WTC11 (cell line): Measurements from ENCODE around the gene ISG20. TPM values are rescaled to one million over a fixed set of nuclear protein-coding genes. Genes with fewer than 3 reads are reported as not detected.

ENCODE experiments used
- ATAC-seq: fragments of 200-7000 bp; cut with Tn5 transposase; 2 replicates; pipeline ENCODE4 v1.10.0; 2021; ENCODE audit warnings: mild to moderate bottlenecking, moderate library complexity
- CTCF ChIA-PET: fragments of 300-600 bp; sonication (Branson Sonifier 250); formaldehyde crosslinking; loops from one replicate; lab custom pipeline; 2021; ENCODE audit warnings: antibody characterized with exemption; lab: Charles Lee
- POLR2A ChIA-PET: fragments of 350-600 bp; sonication (Branson Sonifier 250); formaldehyde crosslinking; loops from one replicate; lab custom pipeline; 2021; ENCODE audit warnings: antibody characterized with exemption; lab: Charles Lee
- DNase-seq: peaks from one replicate; pipeline ENCODE4 v3.0.0; 2021; ENCODE audit warnings: low spot score
- H3K27ac Mint-ChIP-seq: 2 replicates; pipeline ENCODE4 v1.8.0; 2021; ENCODE audit warnings: mixed read lengths
- H3K27me3 Mint-ChIP-seq: 2 replicates; pipeline ENCODE4 v1.8.0; 2021; ENCODE audit warnings: low read depth, mild to moderate bottlenecking, moderate library complexity, mixed read lengths
- H3K36me3 Mint-ChIP-seq: 2 replicates; pipeline ENCODE4 v1.8.0; 2021; ENCODE audit warnings: mixed read lengths
- H3K4me1 Mint-ChIP-seq: 2 replicates; pipeline ENCODE4 v1.8.0; 2022; ENCODE audit warnings: mixed read lengths
- H3K4me3 Mint-ChIP-seq: 2 replicates; pipeline ENCODE4 v1.8.0; 2021; ENCODE audit warnings: mild to moderate bottlenecking, moderate library complexity, mixed read lengths
- H3K9me3 Mint-ChIP-seq: 2 replicates; pipeline ENCODE4 v1.8.0; 2021; ENCODE audit warnings: mixed read lengths
- GTF2I ChIP-seq: fragments of 250-450 bp; sonication (Bioruptor Pico); conservative IDR thresholded peaks from 2 replicates; pipeline ENCODE4 v1.4.0; 2021; ENCODE audit warnings: mild to moderate bottlenecking
- HMGA2 ChIP-seq: fragments of 250-450 bp; sonication (Bioruptor Pico); IDR thresholded peaks from 2 replicates; pipeline ENCODE4 v1.4.0; 2021; ENCODE audit warnings: mild to moderate bottlenecking, moderate library complexity
- JAZF1 ChIP-seq: fragments of 250-450 bp; sonication (Bioruptor Pico); IDR thresholded peaks from 2 replicates; pipeline ENCODE4 v1.9.0; 2021; ENCODE audit warnings: moderate library complexity, mild to moderate bottlenecking, inconsistent platforms
- JUN ChIP-seq: sonication (generic); formaldehyde crosslinking; IDR thresholded peaks from 2 replicates; pipeline ENCODE4 v1.8.0; 2023; ENCODE audit warnings: mild to moderate bottlenecking, missing genetic modification reagents
- NFATC4 ChIP-seq: fragments of 250-450 bp; sonication (Bioruptor Pico); IDR thresholded peaks from 2 replicates; pipeline ENCODE4 v1.9.0; 2021; ENCODE audit warnings: mild to moderate bottlenecking
- NR3C1 ChIP-seq: sonication (generic); formaldehyde crosslinking; conservative IDR thresholded peaks from 2 replicates; pipeline ENCODE4 v1.8.1; 2023; ENCODE audit warnings: low read depth, mild to moderate bottlenecking, missing genetic modification reagents
- RELA ChIP-seq: sonication (generic); formaldehyde crosslinking; IDR thresholded peaks from 2 replicates; pipeline ENCODE4 v1.8.1; 2022; ENCODE audit warnings: missing genetic modification reagents, mild to moderate bottlenecking, borderline replicate concordance
- SOX15 ChIP-seq: fragments of 250-450 bp; sonication (Bioruptor Pico); IDR thresholded peaks from 2 replicates; pipeline ENCODE4 v1.9.0; 2021; ENCODE audit warnings: mild to moderate bottlenecking
- total RNA-seq: library from RNA; stranded (reverse); gene quantifications from 3 replicates; pipeline ENCODE4 v1.2.3, GENCODE V29; 2021
- TF ChIP-seq, protein P1 (sequence below): fragments of 250-450 bp; sonication (Bioruptor Pico); conservative IDR thresholded peaks from 2 replicates; pipeline ENCODE4 v1.9.0; 2021; ENCODE audit warnings: mild to moderate bottlenecking
- TF ChIP-seq, protein P2 (sequence below): sonication (generic); formaldehyde crosslinking; IDR thresholded peaks from 2 replicates; pipeline ENCODE4 v1.8.1; 2023; ENCODE audit warnings: mild to moderate bottlenecking, missing genetic modification reagents, moderate library complexity
- TF ChIP-seq, protein P3 (sequence below): sonication (generic); formaldehyde crosslinking; IDR thresholded peaks from 2 replicates; pipeline ENCODE4 v1.8.0; 2023; ENCODE audit warnings: missing genetic modification reagents, mild to moderate bottlenecking, borderline replicate concordance
- TF ChIP-seq, protein P4 (sequence below): sonication (generic); formaldehyde crosslinking; IDR thresholded peaks from 2 replicates; pipeline ENCODE4 v1.8.0; 2022; ENCODE audit warnings: mild to moderate bottlenecking, missing genetic modification reagents
- TF ChIP-seq, protein P5 (sequence below): sonication (generic); formaldehyde crosslinking; IDR thresholded peaks from 2 replicates; pipeline ENCODE4 v1.8.1; 2023; ENCODE audit warnings: mild to moderate bottlenecking, moderate library complexity, missing genetic modification reagents

The ISG20 gene
- total RNA-seq, 1 experiment from 2014 or later = 5.6 TPM

DNA sequence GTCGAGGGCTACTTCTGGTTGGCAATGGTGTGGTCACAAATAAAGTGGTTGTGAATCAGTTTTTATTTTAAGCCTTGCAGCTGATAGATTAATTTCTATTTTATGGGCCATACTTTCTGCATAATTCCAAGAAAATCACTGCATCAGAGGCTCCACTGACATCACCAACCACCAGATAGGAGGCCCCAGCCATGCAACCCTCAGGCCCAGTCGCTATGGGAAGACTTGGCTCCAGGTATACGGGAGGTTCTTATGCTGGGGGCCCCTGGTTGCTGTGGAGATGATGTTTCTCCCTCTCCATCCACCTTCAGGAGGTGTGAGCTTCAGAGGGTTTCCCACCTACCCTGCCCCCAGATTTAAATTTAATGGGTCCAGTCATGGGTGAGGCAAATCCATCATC lies 57.4 kb downstream of the ISG20 start:
- POLR2A ChIA-PET = no interaction called here
- ATAC-seq (no peak), DNase-seq (no peak)
- Mint-ChIP-seq H3K27me3 (peaks cover 19% of the 10 kb centered on the region), H3K27ac (no peak overlapping the region), H3K9me3 (no peaks in the 10 kb centered on the region), H3K4me3 (no peak overlapping the region), H3K36me3 (no peaks in the 10 kb centered on the region), H3K4me1 (no peaks in the 10 kb centered on the region)
- CTCF ChIA-PET = interaction anchor here (1.1 kb wide), 1 partner anchor 72 kb away, joined by 3 read pairs; no protein-coding TSS in a partner anchor
- TF ChIP-seq, protein P1, sequence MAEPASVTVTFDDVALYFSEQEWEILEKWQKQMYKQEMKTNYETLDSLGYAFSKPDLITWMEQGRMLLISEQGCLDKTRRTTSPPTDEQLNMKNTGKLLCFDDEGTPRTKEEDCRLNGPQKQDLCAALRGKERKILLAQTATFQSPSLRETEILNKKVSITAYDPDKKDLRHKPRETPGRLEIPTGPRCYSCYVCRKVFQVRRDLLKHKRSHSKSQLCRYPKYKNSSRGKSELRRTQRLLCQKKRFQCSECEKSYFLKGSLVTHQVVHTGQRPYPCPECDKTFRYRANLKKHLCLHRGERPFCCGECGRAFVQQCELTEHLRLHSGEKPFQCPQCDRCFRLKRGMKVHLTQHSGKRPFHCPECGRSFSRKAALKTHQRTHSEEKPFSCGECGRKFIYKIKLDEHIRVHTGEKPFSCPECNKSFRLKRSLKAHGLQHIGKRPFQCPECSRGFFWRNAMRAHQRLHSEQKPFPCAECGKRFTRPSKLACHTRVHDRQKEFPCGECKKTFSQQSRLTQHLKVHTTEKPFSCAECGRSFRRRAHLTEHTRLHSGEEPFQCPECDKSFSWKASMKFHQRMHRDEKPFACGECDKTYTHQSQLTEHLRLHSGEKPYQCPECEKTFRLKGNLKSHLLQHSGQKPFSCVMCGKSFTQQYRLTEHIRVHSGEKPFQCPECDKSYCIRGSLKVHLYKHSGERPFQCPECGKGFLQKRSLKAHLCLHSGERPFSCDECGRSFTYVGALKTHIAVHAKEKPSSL (CRISPR knock-in tag) = no peak
- TF ChIP-seq, protein P2, sequence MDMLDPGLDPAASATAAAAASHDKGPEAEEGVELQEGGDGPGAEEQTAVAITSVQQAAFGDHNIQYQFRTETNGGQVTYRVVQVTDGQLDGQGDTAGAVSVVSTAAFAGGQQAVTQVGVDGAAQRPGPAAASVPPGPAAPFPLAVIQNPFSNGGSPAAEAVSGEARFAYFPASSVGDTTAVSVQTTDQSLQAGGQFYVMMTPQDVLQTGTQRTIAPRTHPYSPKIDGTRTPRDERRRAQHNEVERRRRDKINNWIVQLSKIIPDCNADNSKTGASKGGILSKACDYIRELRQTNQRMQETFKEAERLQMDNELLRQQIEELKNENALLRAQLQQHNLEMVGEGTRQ = no peak
- TF ChIP-seq HMGA2 (CRISPR knock-in tag) = no peak
- no peak for TF ChIP-seq RELA
- no peak for TF ChIP-seq JAZF1 (CRISPR knock-in tag)

DNA sequence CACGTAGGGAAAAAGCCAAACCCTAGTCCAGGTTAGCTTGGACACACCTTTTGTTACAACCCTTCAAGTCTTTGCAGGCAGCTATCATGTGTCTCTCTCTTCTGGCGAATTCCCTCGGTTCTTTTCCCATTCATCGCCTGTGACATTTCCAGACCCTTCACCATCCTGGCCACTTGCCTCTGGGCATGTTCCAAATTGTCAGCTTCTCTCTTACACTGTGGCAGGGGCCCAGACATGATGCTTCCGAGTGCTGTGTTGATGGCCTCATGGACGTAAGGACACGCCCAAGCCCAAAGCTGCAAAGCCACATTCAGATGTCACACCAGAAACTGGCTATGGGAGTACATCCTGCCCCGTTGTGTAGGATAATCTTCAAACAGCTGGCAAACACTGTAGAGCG lies 58.5 kb downstream of the ISG20 start:
- Mint-ChIP-seq H3K36me3 (no peaks in the 10 kb centered on the region), H3K4me1 (no peaks in the 10 kb centered on the region), H3K27ac (no peak overlapping the region), H3K27me3 (peaks cover 20% of the 10 kb centered on the region), H3K9me3 (no peaks in the 10 kb centered on the region), H3K4me3 (no peak overlapping the region)
- CTCF ChIA-PET = interaction anchor here (0.7 to 1.4 kb wide), 3 partner anchors 33 to 73 kb away, joined by 3 to 4 read pairs (median 3); no protein-coding TSS in a partner anchor
- DNase-seq = no peak
- TF ChIP-seq, protein P3, sequence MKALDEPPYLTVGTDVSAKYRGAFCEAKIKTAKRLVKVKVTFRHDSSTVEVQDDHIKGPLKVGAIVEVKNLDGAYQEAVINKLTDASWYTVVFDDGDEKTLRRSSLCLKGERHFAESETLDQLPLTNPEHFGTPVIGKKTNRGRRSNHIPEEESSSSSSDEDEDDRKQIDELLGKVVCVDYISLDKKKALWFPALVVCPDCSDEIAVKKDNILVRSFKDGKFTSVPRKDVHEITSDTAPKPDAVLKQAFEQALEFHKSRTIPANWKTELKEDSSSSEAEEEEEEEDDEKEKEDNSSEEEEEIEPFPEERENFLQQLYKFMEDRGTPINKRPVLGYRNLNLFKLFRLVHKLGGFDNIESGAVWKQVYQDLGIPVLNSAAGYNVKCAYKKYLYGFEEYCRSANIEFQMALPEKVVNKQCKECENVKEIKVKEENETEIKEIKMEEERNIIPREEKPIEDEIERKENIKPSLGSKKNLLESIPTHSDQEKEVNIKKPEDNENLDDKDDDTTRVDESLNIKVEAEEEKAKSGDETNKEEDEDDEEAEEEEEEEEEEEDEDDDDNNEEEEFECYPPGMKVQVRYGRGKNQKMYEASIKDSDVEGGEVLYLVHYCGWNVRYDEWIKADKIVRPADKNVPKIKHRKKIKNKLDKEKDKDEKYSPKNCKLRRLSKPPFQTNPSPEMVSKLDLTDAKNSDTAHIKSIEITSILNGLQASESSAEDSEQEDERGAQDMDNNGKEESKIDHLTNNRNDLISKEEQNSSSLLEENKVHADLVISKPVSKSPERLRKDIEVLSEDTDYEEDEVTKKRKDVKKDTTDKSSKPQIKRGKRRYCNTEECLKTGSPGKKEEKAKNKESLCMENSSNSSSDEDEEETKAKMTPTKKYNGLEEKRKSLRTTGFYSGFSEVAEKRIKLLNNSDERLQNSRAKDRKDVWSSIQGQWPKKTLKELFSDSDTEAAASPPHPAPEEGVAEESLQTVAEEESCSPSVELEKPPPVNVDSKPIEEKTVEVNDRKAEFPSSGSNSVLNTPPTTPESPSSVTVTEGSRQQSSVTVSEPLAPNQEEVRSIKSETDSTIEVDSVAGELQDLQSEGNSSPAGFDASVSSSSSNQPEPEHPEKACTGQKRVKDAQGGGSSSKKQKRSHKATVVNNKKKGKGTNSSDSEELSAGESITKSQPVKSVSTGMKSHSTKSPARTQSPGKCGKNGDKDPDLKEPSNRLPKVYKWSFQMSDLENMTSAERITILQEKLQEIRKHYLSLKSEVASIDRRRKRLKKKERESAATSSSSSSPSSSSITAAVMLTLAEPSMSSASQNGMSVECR = no peak
- TF ChIP-seq GTF2I = no peak
- TF ChIP-seq, protein P4, sequence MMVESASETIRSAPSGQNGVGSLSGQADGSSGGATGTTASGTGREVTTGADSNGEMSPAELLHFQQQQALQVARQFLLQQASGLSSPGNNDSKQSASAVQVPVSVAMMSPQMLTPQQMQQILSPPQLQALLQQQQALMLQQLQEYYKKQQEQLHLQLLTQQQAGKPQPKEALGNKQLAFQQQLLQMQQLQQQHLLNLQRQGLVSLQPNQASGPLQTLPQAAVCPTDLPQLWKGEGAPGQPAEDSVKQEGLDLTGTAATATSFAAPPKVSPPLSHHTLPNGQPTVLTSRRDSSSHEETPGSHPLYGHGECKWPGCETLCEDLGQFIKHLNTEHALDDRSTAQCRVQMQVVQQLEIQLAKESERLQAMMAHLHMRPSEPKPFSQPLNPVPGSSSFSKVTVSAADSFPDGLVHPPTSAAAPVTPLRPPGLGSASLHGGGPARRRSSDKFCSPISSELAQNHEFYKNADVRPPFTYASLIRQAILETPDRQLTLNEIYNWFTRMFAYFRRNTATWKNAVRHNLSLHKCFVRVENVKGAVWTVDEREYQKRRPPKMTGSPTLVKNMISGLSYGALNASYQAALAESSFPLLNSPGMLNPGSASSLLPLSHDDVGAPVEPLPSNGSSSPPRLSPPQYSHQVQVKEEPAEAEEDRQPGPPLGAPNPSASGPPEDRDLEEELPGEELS (CRISPR knock-in tag) = no peak
- no peak for TF ChIP-seq JUN (CRISPR knock-in tag)
- TF ChIP-seq NR3C1 (CRISPR knock-in tag) = no peak
- TF ChIP-seq SOX15 (CRISPR knock-in tag) = no peak
- TF ChIP-seq, protein P5, sequence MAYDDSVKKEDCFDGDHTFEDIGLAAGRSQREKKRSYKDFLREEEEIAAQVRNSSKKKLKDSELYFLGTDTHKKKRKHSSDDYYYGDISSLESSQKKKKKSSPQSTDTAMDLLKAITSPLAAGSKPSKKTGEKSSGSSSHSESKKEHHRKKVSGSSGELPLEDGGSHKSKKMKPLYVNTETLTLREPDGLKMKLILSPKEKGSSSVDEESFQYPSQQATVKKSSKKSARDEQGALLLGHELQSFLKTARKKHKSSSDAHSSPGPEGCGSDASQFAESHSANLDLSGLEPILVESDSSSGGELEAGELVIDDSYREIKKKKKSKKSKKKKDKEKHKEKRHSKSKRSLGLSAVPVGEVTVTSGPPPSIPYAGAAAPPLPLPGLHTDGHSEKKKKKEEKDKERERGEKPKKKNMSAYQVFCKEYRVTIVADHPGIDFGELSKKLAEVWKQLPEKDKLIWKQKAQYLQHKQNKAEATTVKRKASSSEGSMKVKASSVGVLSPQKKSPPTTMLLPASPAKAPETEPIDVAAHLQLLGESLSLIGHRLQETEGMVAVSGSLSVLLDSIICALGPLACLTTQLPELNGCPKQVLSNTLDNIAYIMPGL (CRISPR knock-in tag) = no peak
- TF ChIP-seq NFATC4 (CRISPR knock-in tag) = no peak
- POLR2A ChIA-PET = no interaction called here
- ATAC-seq = no peak
